Psoas muscle (tissue), 8 donors: Measurements from ENCODE around the gene RAB5IF. TPM values are rescaled to one million over a fixed set of nuclear protein-coding genes. Genes with fewer than 3 reads are reported as not detected.

Source experiments
- ATAC-seq, 4 donors: fragments of 200-7000 bp; cut with Tn5 transposase; one replicate each; pipeline ENCODE4 v1.9.1; 2020; ENCODE audit warnings: moderate library complexity in 3 of 4, mild to moderate bottlenecking in 2 of 4
- DNase-seq, 2 donors: peaks; one replicate each; pipeline ENCODE4 v3.0.0-alpha.2; 2020
- H3K27ac ChIP-seq: fragments of 200-600 bp; one replicate; pipeline ENCODE4 v1.8.0; 2022
- H3K27me3 ChIP-seq, 3 donors: fragments of 200-600 bp in 1 of 3; one replicate each; pipeline versions ENCODE4 v1.6.1 to v1.8.0; 2013 to 2022; ENCODE audit warnings: low read length in 2 of 3, mild to moderate bottlenecking in 2 of 3, moderate library complexity in 1 of 3; ENCODE audit not compliant: insufficient read depth in 3 of 3
- H3K36me3 ChIP-seq, 2 donors: fragments of 200-600 bp in 1 of 2; one replicate each; pipeline versions ENCODE4 v1.6.1 to v1.8.0; 2013 to 2022; ENCODE audit warnings: low read depth in 1 of 2, mild to moderate bottlenecking in 1 of 2, moderate library complexity in 1 of 2; ENCODE audit not compliant: insufficient read depth in 1 of 2
- H3K4me1 ChIP-seq: fragments of 200-600 bp; one replicate; pipeline ENCODE4 v1.8.0; 2022
- H3K4me3 ChIP-seq: fragments of 200-600 bp; one replicate; pipeline ENCODE4 v1.8.0; 2022; ENCODE audit warnings: mild to moderate bottlenecking
- H3K9me3 ChIP-seq: fragments of 200-600 bp; one replicate; pipeline ENCODE4 v1.8.0; 2022
- WGBS, 3 donors: extraction: QIAGEN DNeasy Blood & Tissue Kit; methylation state at CpG; one replicate each; pipeline versions ENCODE4 v1.1.6 to v1.1.7; 2013; 5-methylcytosine and 5-hydroxymethylcytosine counted together
- intact Hi-C, 2 donors: fragments of 100-400 bp; cut with DNase I; formaldehyde crosslinking; loops; one replicate each; pipeline versions ENCODE4 v1.11.0 to v1.14.2; 2022
- polyA plus RNA-seq, 3 donors: library from polyadenylated mRNA; stranded (reverse); fragments of 200-250 nt; gene quantifications; one replicate each; pipeline ENCODE4 v1.2.3, GENCODE V29; 2013
- total RNA-seq, 4 donors: library from RNA; stranded (reverse); fragmentation: NEBNext Ultra II Directional in 2 of 4; extraction: Animal tissue kit (Norgen Biotek cat#: 25700) in 2 of 4; gene quantifications; one replicate each; pipeline versions ENCODE4 v1.2.1 to v1.2.4, GENCODE V29; 2021 to 2023
- TF ChIP-seq, protein P1 (sequence below): fragments of 200-600 bp; IDR thresholded peaks from one replicate; pipeline ENCODE4 v1.8.0; 2022; ENCODE audit warnings: antibody characterized with exemption
- donor health status: healthy with polysubstance abuse.
- donor health status: DM: no; HTN: no; CAD: no; lungs with moderate emphysema.
- donor health status: Bipolar disorder and iron deficiency.
- donor health status: healthy.
- donor health status: DM: yes; HTN: yes; CAD: no.
- donor health status: DM: no; HTN: no; CAD: no.
- donor health status: DM: no; HTN: no; CAD: no.
- donor health status: DM: yes; HTN: yes; CAD: no.

RAB5IF gene
- total and polyA plus RNA-seq, 7 donors = 77.3 to 585 (median 287) TPM

- Histone ChIP-seq H3K4me3 (no peak overlapping the region), H3K4me1 (no peaks in the 10 kb centered on the region), H3K36me3 (no peaks in the 10 kb centered on the region), H3K27ac (no peak overlapping the region), H3K27me3 (no peaks in the 10 kb centered on the region), H3K9me3 (no peaks in the 10 kb centered on the region)
- intact Hi-C loops = loop anchor here (10.0 kb wide), 2 partner anchors 377 to 387 kb away; no protein-coding TSS in a partner anchor
- WGBS, 3 donors = 76 to 86% (median 77%) methylated on average over 9 of the region's 9 CpGs
- no peak for DNase-seq
- TF ChIP-seq, protein P1, sequence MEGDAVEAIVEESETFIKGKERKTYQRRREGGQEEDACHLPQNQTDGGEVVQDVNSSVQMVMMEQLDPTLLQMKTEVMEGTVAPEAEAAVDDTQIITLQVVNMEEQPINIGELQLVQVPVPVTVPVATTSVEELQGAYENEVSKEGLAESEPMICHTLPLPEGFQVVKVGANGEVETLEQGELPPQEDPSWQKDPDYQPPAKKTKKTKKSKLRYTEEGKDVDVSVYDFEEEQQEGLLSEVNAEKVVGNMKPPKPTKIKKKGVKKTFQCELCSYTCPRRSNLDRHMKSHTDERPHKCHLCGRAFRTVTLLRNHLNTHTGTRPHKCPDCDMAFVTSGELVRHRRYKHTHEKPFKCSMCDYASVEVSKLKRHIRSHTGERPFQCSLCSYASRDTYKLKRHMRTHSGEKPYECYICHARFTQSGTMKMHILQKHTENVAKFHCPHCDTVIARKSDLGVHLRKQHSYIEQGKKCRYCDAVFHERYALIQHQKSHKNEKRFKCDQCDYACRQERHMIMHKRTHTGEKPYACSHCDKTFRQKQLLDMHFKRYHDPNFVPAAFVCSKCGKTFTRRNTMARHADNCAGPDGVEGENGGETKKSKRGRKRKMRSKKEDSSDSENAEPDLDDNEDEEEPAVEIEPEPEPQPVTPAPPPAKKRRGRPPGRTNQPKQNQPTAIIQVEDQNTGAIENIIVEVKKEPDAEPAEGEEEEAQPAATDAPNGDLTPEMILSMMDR = peak; percentile 40
- ATAC-seq = peak in 1 of 4 donors; percentile 68
Measured at GRCh38 chr20:36591854-36592641, 13.5 kb upstream of the RAB5IF start.

DNA sequence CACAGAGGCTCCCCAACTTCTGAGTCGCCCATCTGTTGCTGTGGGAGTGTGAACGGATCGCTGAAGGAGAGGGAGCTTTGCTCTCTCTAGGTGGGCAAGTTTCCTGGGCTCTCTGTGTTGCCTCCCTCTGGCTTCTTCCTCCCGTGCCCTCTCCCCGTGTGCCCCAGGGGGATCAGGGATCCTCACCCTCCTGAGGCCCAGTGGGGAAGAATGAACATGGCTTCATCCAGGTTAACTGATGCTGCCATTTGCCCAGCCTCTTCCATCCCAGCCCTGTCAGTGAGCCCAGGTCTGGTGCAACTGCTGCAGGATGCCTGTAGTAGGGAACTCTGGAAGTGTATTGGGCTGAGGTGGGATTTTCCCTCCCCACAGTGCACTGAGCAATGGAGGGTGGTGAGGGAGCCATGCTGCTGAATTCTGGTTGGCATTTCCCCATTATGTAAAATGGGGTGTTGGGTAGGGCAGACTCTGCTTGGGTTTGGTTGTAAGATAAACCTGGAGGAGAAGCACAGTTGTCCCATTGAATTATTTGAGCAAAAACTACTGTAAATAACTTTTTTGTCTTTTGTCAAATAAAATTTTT lies 12.1 kb upstream of the RAB5IF start:
- Histone ChIP-seq H3K9me3 (no peaks in the 10 kb centered on the region), H3K36me3 (no peaks in the 10 kb centered on the region), H3K27ac (no peak overlapping the region), H3K4me3 (no peak overlapping the region), H3K4me1 (no peaks in the 10 kb centered on the region), H3K27me3 (no peaks in the 10 kb centered on the region)
- WGBS, 3 donors = 79 to 85% (median 83%) methylated on average over 4 to 5 of the region's 5 CpGs
- TF ChIP-seq, protein P1 = no peak
- DNase-seq (no peak), ATAC-seq (no peak)
- intact Hi-C loops = loop anchor here (10.0 kb wide), 2 partner anchors 379 to 389 kb away; no protein-coding TSS in a partner anchor

GRCh38 chr20:36599912-36600345 lies 5.7 kb upstream of the RAB5IF start:
- no peak for ATAC-seq
- no peaks in the 10 kb centered on the region for H3K9me3 ChIP-seq
- no peak overlapping the region for H3K27ac ChIP-seq
- H3K36me3 ChIP-seq = no peaks in the 10 kb centered on the region
- no peak for DNase-seq
- H3K4me3 ChIP-seq = no peak overlapping the region
- H3K27me3 ChIP-seq = no peaks in the 10 kb centered on the region
- intact Hi-C loops = loop anchor here (10.0 kb wide), 5 partner anchors 115 to 395 kb away; no protein-coding TSS in a partner anchor
- WGBS, 3 donors = 48 to 62% (median 54%) methylated on average over 5 of the region's 5 CpGs
- no peaks in the 10 kb centered on the region for H3K4me1 ChIP-seq
- TF ChIP-seq, protein P1 = no peak

- TF ChIP-seq, protein P1 = no peak
- ATAC-seq (no peak), DNase-seq (no peak)
- intact Hi-C loops = loop anchor here (10.0 kb wide), 3 partner anchors 117 to 153 kb away; no protein-coding TSS in a partner anchor
- no peaks in the 10 kb centered on the region for H3K27me3 ChIP-seq
- WGBS, 3 donors = 29 to 56% (median 45%) methylated on average over 1 of the region's 1 CpG
- no peak overlapping the region for H3K4me3 ChIP-seq
- H3K27ac ChIP-seq = no peak overlapping the region
- no peaks in the 10 kb centered on the region for H3K36me3 ChIP-seq
- H3K4me1 ChIP-seq = no peaks in the 10 kb centered on the region
- no peaks in the 10 kb centered on the region for H3K9me3 ChIP-seq
Measured at GRCh38 chr20:36601540-36601939, 4.0 kb upstream of the RAB5IF start.
